Mucosa of descending colon (tissue), 3 donors: Measurements from ENCODE around the gene HNF1B. TPM values are rescaled to one million over a fixed set of nuclear protein-coding genes. Genes with fewer than 3 reads are reported as not detected.

Experiments used
- ATAC-seq: fragments of 200-7000 bp; cut with Tn5 transposase; one replicate; pipeline ENCODE4 v1.9.1; 2020; ENCODE audit warnings: mild to moderate bottlenecking, moderate library complexity
- DNase-seq, 3 donors: peaks; one replicate each; pipeline ENCODE4 v3.0.0-alpha.2; 2020
- H3K36me3 ChIP-seq: fragments of 200-600 bp; one replicate; pipeline ENCODE4 v1.8.0; 2021; ENCODE audit warnings: low read depth, mild to moderate bottlenecking
- H3K4me1 ChIP-seq: fragments of 200-600 bp; one replicate; pipeline ENCODE4 v1.8.0; 2021; ENCODE audit warnings: low read depth, mild to moderate bottlenecking
- H3K4me3 ChIP-seq: fragments of 200-600 bp; one replicate; pipeline ENCODE4 v1.8.0; 2021; ENCODE audit warnings: mild to moderate bottlenecking
- H3K9me3 ChIP-seq: fragments of 200-600 bp; one replicate; pipeline ENCODE4 v1.8.0; 2021; ENCODE audit warnings: mild to moderate bottlenecking
- intact Hi-C, 2 donors: fragments of 100-400 bp; cut with DNase I in 1 of 2; cut with micrococcal nuclease in 1 of 2; formaldehyde crosslinking; loops; one replicate each; pipeline versions ENCODE4 v1.11.0 to v1.11.1; 2022; cut with DNase I, micrococcal nuclease
- total RNA-seq, 3 donors: library from RNA; stranded (reverse); fragmentation: NEBNext Ultra II Directional in 2 of 3; extraction: Animal tissue kit (Norgen Biotek cat#: 25700) in 2 of 3; gene quantifications; one replicate each; pipeline versions ENCODE4 v1.2.1 to v1.2.4, GENCODE V29; 2021 to 2023
- TF ChIP-seq, protein P1 (sequence below): fragments of 200-600 bp; IDR thresholded peaks from one replicate; pipeline ENCODE4 v1.8.0; 2022; ENCODE audit warnings: antibody characterized with exemption, mild to moderate bottlenecking
- donor health status: DM: no; HTN: no; CAD: no; lungs with moderate emphysema.
- donor health status: DM: no; HTN: no; CAD: no.
- donor health status: DM: no; HTN: yes; CAD: no.

The HNF1B gene
- total RNA-seq, 3 donors from 2014 or later: 21.1 to 54.6 (median 34.8) TPM

DNA sequence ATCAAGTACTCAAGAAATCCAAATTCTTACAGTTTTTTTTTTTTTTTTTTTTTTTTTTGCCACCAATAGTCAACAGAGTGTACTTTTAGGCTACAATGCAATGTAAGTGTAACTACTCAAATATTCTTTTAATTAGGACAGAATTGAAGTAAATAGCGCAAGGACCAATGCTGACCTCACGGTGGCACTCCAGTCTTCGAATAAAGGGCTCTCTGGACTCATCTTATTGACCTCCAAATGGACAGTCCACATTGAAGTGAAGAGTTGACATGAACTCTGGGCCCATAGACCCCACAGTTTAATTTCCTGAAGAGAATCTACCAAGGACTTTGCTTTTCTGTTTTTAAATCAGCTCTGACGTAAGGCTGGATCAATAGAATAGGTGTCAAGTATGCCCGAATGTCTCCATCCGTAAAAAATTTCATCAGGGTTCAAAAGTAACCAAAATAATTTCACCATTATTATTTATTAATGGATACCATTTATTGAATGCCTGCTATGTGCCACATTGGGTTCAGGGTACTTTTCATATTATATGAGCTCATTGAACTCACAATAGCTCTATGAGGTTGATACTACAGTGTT, 94.3 kb downstream of the HNF1B start:
- intact Hi-C loops: loop anchor here (10.0 kb wide), 2 partner anchors 134 to 164 kb away; no protein-coding TSS in a partner anchor
- TF ChIP-seq, protein P1, sequence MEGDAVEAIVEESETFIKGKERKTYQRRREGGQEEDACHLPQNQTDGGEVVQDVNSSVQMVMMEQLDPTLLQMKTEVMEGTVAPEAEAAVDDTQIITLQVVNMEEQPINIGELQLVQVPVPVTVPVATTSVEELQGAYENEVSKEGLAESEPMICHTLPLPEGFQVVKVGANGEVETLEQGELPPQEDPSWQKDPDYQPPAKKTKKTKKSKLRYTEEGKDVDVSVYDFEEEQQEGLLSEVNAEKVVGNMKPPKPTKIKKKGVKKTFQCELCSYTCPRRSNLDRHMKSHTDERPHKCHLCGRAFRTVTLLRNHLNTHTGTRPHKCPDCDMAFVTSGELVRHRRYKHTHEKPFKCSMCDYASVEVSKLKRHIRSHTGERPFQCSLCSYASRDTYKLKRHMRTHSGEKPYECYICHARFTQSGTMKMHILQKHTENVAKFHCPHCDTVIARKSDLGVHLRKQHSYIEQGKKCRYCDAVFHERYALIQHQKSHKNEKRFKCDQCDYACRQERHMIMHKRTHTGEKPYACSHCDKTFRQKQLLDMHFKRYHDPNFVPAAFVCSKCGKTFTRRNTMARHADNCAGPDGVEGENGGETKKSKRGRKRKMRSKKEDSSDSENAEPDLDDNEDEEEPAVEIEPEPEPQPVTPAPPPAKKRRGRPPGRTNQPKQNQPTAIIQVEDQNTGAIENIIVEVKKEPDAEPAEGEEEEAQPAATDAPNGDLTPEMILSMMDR: peak; percentile 13

DNA sequence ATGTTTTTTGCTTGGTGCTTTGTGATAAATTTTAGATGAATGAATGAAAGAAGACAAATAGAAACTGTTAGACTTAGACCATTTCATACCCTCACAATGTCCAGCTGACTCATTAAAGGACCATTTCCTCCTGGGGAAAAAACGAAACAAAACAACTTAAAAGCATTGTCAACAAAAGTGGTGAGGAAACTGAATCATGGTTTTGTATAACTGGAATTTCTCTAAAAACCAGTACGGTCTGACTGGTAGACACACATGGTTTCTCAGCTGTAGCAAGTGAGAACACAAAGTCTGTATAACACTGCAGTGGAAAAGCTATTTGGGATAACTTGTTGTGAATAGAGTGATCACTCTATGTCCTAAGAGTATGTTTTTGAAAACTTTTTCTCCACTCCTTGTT, 96.3 kb downstream of the HNF1B start:
- H3K36me3 ChIP-seq: no peaks in the 10 kb centered on the region
- ATAC-seq (no peak), DNase-seq (no peak)
- intact Hi-C loops: no loop called here
- no peak overlapping the region for H3K4me3 ChIP-seq
- H3K4me1 ChIP-seq: no peaks in the 10 kb centered on the region
- TF ChIP-seq, protein P1: no peak
- no peaks in the 10 kb centered on the region for H3K9me3 ChIP-seq

More for the DNA sequence above, 94.3 kb downstream of the HNF1B start:
- no peak overlapping the region for H3K4me3 ChIP-seq
- no peaks in the 10 kb centered on the region for H3K9me3 ChIP-seq
- no peaks in the 10 kb centered on the region for H3K36me3 ChIP-seq
- DNase-seq (peak in 1 of 3 donors; percentile 63), ATAC-seq (peak; percentile 70)
- no peaks in the 10 kb centered on the region for H3K4me1 ChIP-seq

DNA sequence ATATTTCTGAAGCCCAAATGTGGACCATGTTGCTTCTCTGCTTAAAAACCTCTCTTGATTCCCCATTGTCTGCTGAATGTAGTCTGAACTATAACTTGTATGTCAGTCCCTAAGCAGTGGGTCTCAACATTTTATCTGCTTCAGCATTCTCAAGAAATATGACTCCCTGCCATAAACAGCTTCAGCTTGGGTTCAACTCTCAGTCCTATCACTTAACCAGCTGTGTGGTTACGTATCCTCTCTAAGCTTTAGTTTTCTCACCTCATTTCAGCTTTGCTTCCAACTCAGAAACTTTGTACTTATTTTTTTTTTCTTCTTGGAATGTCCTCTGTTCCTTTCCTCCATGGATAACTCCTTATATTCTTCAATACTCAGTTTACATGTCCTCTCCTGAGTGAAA, 97.0 kb downstream of the HNF1B start:
- intact Hi-C loops: no loop called here
- ATAC-seq (no peak), DNase-seq (no peak)
- H3K4me1 ChIP-seq: no peaks in the 10 kb centered on the region
- H3K9me3 ChIP-seq: no peaks in the 10 kb centered on the region
- TF ChIP-seq, protein P1: no peak
- H3K36me3 ChIP-seq: no peaks in the 10 kb centered on the region
- H3K4me3 ChIP-seq: no peak overlapping the region

DNA sequence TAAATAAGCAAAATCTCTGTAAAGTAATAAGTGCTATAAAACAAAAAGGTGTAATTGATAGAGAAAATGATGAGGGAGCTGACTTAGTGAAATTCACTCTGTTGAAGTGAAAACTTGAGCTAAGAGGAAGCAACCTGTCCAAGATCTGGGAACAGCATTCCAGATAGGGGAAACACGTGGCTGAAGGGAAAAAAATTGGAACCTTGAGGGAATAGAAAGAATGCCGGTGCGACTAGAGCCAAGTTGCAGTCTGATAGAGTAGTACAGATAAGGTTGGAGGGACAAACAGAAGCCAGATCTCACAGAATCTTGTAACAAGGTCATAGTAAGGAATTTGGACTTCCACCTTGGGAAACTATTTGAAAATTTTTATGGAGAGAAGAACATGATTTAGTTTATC, 101.0 kb downstream of the HNF1B start:
- Histone ChIP-seq H3K9me3 (no peaks in the 10 kb centered on the region), H3K4me1 (peaks cover 11% of the 10 kb centered on the region), H3K4me3 (no peak overlapping the region), H3K36me3 (no peaks in the 10 kb centered on the region)
- DNase-seq: no peak
- ATAC-seq: peak; percentile 8
- intact Hi-C loops: no loop called here
- TF ChIP-seq, protein P1: no peak

DNA sequence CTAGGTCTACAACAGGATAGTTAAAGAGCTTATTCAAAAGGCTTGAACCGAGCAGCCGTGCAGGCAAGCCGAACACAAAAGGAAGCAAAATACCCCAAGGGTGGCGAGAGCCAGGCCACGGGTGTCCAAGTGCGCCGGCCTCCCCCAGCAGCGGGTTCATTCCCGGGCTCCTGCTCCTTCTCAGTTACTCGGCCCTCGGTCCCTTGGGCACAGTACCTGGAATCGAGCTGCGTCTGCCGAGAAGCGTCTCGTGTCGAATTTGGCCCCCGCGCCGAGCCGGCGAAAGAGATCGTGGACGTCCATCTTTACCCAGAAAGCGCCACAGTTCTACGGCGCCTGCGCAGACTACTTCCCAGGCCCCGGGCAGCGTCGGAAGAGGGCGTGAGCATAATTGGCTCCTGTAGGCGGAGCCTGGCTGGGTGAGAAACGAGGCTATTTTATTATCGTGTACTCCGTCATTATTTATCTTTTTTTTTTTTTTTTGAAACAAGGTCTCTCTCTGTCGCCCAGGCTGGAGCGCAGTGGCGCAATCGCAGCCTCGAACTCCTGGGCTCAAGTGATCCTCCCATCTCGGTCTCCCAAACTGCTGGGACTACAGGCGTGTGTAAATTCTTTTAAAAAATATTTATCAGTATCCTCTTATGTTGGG, 101.6 kb downstream of the HNF1B start, which contains the start of gene DDX52:
TSS of gene DDX52 (minus strand) at position 329 of the 649 bp plus-strand sequence. CDS start at position 303, 26 bp downstream.
- peak; percentile 94 to 96 (median 95) for DNase-seq
- no peaks in the 10 kb centered on the region for H3K9me3 ChIP-seq
- intact Hi-C loops: no loop called here
- ATAC-seq: peak; percentile 100
- H3K36me3 ChIP-seq: no peaks in the 10 kb centered on the region
- peaks cover 11% of the 10 kb centered on the region for H3K4me1 ChIP-seq
- H3K4me3 ChIP-seq: peak within 1 kb of the TSS; percentile 78
- TF ChIP-seq, protein P1: no peak
